Right kidney (tissue), 1 donor: ENCODE results near the gene TREH.
A peak's percentile ranks its signal among the peaks of the same experiment; 100 is the strongest.

Experiments
- DNase-seq: peaks from one replicate; pipeline ENCODE4 v3.0.0-alpha.2; 2016

TREH gene

GRCh38 chr11:118610773-118611432, 68.5 kb downstream of the TREH start:
- DNase-seq = peak; percentile 82

GRCh38 chr11:118610225-118610772, 69.2 kb downstream of the TREH start:
- DNase-seq = peak; percentile 79

GRCh38 chr11:118609380-118610224, 69.8 kb downstream of the TREH start:
- DNase-seq = peak; percentile 73

- DNase-seq = peak; percentile 82
Observed at GRCh38 chr11:118608360-118609227, 70.9 kb downstream of the TREH start.

GRCh38 chr11:118607401-118608359, 71.8 kb downstream of the TREH start, which contains the start of gene PHLDB1:
Gene PHLDB1, plus strand, starts transcription at chr11:118607615. Its CDS starts 6,222 bp downstream, at chr11:118613837.
- peak; percentile 83 for DNase-seq
